RWPE2 (cell line): ENCODE data around the gene REXO1.

Source experiments
- ATAC-seq: fragments of 200-7000 bp; cut with Tn5 transposase; 3 replicates; pipeline ENCODE4 v1.9.1; 2021; ENCODE audit warnings: low read depth
- DNase-seq: peaks from one replicate; pipeline ENCODE4 v3.0.0-alpha.2; 2020; ENCODE audit warnings: low spot score
- H3K27ac ChIP-seq: fragments of 450-650 bp; 2 replicates; pipeline ENCODE4 v1.5.1; 2017; ENCODE audit warnings: mild to moderate bottlenecking; ENCODE audit not compliant: poor library complexity, severe bottlenecking
- H3K27me3 ChIP-seq: fragments of 250-450 bp; sonication (Bioruptor Pico); 2 replicates; pipeline ENCODE4 v1.5.1; 2021; ENCODE audit warnings: mild to moderate bottlenecking, moderate library complexity; ENCODE audit not compliant: insufficient read depth, poor library complexity, severe bottlenecking
- H3K36me3 ChIP-seq: fragments of 250-450 bp; sonication (Bioruptor Pico); 2 replicates; pipeline ENCODE4 v1.5.1; 2020; ENCODE audit warnings: low read depth, mild to moderate bottlenecking, moderate library complexity
- H3K4me1 ChIP-seq: fragments of 250-450 bp; sonication (Bioruptor Pico); 2 replicates; pipeline ENCODE4 v1.5.1; 2021; ENCODE audit warnings: mild to moderate bottlenecking, moderate library complexity; ENCODE audit not compliant: insufficient read depth, poor library complexity, severe bottlenecking
- H3K4me3 ChIP-seq: fragments of 250-450 bp; sonication (Bioruptor Pico); 2 replicates; pipeline ENCODE4 v1.5.1; 2021; ENCODE audit warnings: mild to moderate bottlenecking, moderate library complexity; ENCODE audit not compliant: severe bottlenecking
- H3K9me3 ChIP-seq: fragments of 250-450 bp; sonication (Bioruptor Pico); 2 replicates; pipeline ENCODE4 v1.5.1; 2021; ENCODE audit warnings: mild to moderate bottlenecking, moderate library complexity; ENCODE audit not compliant: severe bottlenecking
- TF ChIP-seq, protein P1 (sequence below): fragments of 450-650 bp; IDR thresholded peaks from one replicate; pipeline ENCODE4 v1.5.1; 2017; ENCODE audit warnings: mild to moderate bottlenecking, moderate library complexity; ENCODE audit not compliant: poor library complexity, severe bottlenecking

REXO1 gene

DNA sequence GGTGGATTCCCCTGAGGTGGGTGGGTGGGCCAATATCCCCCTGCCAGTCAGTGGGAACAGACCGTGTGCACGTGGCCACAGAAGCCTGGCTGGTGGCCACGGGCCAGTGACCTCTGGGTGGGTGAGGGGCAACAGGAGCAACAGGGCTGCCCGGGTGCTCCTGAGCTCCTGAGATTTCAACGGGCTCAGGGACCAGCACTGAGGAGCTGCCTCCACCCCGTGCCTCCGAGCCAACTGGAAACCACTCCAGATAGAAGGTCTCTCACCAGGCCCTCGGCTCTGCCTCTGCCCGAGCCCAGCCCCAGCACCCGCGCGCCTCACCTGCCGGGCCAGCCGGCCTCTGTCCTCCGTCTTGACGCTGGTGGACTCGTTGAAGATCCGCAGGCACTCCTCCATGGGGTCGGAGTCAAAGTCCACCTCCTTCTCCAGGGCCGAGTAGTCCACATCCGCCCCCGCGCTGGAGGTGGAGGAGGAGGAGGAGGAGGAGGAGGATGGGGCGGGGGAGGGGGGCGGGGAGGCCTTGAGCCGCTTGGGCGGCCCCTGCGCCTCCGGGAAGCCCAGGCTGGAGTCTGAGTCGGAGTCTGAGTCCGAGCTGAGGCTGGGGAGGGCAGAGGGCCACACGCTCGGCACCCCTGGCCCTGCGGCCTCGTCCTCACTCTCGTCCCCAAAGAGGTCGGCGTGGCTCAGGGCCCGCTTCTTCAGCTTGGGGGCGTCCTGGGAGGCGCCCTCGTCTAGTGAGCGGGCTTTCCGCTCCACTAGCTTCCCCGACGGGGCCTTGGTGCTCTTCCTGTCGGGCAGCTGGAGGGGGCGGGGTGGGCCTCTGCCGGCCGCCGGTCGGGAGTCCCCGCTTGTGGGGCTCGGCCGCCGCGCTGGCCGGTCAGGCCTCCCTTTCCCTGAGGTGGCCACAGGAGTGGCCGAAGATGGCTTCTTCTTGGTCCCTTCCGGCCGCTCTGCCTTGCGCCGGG lies 21.4 kb downstream of the REXO1 start:
- H3K27ac ChIP-seq = no peak overlapping the region
- no peaks in the 10 kb centered on the region for H3K9me3 ChIP-seq
- H3K4me1 ChIP-seq = no peaks in the 10 kb centered on the region
- no peak overlapping the region for H3K4me3 ChIP-seq
- H3K36me3 ChIP-seq = peaks cover 35% of the 10 kb centered on the region
- DNase-seq (no peak), ATAC-seq (no peak)
- TF ChIP-seq, protein P1, sequence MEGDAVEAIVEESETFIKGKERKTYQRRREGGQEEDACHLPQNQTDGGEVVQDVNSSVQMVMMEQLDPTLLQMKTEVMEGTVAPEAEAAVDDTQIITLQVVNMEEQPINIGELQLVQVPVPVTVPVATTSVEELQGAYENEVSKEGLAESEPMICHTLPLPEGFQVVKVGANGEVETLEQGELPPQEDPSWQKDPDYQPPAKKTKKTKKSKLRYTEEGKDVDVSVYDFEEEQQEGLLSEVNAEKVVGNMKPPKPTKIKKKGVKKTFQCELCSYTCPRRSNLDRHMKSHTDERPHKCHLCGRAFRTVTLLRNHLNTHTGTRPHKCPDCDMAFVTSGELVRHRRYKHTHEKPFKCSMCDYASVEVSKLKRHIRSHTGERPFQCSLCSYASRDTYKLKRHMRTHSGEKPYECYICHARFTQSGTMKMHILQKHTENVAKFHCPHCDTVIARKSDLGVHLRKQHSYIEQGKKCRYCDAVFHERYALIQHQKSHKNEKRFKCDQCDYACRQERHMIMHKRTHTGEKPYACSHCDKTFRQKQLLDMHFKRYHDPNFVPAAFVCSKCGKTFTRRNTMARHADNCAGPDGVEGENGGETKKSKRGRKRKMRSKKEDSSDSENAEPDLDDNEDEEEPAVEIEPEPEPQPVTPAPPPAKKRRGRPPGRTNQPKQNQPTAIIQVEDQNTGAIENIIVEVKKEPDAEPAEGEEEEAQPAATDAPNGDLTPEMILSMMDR = no peak
- no peaks in the 10 kb centered on the region for H3K27me3 ChIP-seq

DNA sequence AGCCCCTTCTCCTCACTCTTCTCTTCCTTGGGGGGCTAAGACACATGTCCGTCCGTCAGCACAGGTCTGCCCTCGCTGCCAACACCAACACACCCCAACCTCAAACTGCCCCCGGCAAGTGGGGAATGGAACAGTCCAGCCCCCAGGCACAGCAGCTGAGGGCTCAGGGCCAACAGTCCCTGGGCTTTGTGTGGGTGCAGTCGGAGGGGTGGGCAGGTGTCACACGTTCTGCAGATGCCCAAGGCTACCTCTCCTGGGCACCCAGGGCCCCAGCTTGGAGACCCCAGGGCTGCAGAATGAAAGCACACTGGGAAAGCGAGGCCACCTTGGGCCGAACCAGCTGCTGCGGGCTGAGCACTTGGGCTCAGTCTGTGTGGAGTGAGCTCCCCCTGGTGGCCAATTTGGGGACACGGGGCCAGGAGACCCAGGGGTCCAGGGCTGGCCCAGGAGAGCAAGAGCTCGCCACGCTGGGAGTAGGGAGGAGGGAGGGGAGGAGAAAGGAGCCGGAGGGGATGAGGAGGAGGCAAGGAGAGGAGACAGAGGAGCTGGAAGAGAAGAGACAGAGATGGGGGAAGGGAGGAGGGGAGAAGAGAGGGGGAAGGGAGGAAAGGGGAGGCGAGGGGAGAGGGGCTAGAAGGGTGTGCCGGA lies 22.2 kb downstream of the REXO1 start:
- TF ChIP-seq, protein P1 = peak; percentile 76
- Histone ChIP-seq H3K27me3 (no peaks in the 10 kb centered on the region), H3K4me3 (no peak overlapping the region), H3K36me3 (peaks cover 35% of the 10 kb centered on the region), H3K27ac (no peak overlapping the region), H3K9me3 (no peaks in the 10 kb centered on the region), H3K4me1 (no peaks in the 10 kb centered on the region)
- ATAC-seq (peak; percentile 77), DNase-seq (no peak)

DNA sequence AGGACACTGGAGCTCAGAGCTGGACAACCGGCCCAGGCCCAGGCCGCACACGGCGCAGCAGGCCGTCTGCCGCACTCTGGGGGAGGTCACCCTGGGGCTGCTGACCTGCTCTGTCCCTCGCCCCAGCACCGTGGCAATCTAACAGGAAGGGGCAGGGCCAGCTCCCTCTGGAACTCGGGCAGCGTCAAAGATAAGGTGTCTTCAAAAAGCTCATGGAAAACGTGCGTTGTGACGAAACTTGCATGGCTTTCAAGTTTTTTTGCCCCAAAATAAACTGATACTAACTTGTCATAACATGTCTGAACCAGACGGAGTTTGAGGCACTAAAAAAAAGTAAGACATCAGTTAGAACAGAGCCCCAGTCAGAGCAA lies 24.0 kb downstream of the REXO1 start:
- TF ChIP-seq, protein P1 = no peak

DNA sequence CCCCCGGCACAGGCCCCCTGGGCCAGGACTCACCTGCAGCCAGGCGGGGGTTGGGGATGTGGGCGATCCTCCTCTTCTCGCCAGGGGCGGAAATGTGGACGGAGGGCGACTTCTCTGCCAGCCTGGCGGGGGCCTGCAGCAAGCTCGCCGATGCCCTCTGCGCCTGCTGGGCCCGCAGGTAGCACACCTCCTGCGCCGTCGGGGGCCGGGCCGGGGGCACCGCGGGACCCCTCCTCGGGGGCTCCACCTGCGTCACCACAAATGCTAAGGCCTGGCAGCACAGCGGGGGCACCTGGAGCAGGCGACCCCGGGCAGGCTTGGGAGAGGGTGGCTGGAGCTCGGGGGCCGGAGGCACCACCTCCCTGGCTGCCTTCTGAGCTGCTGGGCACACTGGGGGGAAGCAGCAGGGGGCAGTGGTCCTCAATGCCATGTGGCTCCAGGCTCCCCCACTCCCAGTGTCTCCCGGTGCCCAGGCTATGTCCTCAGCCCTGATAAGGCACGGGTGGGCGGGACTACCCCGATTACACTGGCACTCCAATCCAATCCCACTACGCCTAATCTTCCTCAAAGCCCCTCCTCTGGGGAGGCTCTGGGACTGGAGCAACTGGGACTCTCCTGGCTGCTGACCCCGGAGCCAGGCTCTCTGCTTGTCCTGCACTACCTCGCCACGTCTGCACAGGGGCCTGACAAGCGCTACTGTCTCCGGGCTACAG lies 24.6 kb downstream of the REXO1 start:
- ATAC-seq = no peak
- DNase-seq = no peak
- H3K27ac ChIP-seq = no peak overlapping the region
- H3K4me3 ChIP-seq = no peak overlapping the region
- no peaks in the 10 kb centered on the region for H3K4me1 ChIP-seq
- no peaks in the 10 kb centered on the region for H3K9me3 ChIP-seq
- no peaks in the 10 kb centered on the region for H3K27me3 ChIP-seq
- TF ChIP-seq, protein P1 = no peak
- peaks cover 40% of the 10 kb centered on the region for H3K36me3 ChIP-seq

More for the DNA sequence above, 24.0 kb downstream of the REXO1 start:
- Histone ChIP-seq H3K36me3 (peaks cover 37% of the 10 kb centered on the region), H3K4me3 (no peak overlapping the region), H3K27me3 (no peaks in the 10 kb centered on the region), H3K9me3 (no peaks in the 10 kb centered on the region), H3K27ac (no peak overlapping the region), H3K4me1 (no peaks in the 10 kb centered on the region)
- ATAC-seq (no peak), DNase-seq (no peak)
